GM23338 (cell line): Measurements from ENCODE around the gene TLR9. TPM values are rescaled to one million over a fixed set of nuclear protein-coding genes. Genes with fewer than 3 reads are reported as not detected.

ENCODE experiments used
- ATAC-seq: fragments of 200-7000 bp; cut with Tn5 transposase; 3 replicates; pipeline ENCODE4 v1.9.1; 2020
- DNase-seq: peaks from one replicate; pipeline ENCODE4 v3.0.0-alpha.2; 2015; ENCODE audit warnings: low spot score
- H2AFZ ChIP-seq: fragments of 200-600 bp; sonication (generic); 2 replicates; pipeline ENCODE4 v1.8.0; 2016; ENCODE audit warnings: antibody characterized with exemption, mild to moderate bottlenecking, moderate library complexity
- H3F3A ChIP-seq: fragments of 200-600 bp; sonication (generic); replicated peaks from 2 replicates; pipeline ENCODE4 v1.8.0; 2017; ENCODE audit warnings: antibody characterized with exemption, mixed run types, low read depth
- H3K27ac ChIP-seq: fragments of 200-600 bp; sonication (generic); 2 replicates; pipeline ENCODE4 v1.6.1; 2016; ENCODE audit warnings: low read depth
- H3K27me3 ChIP-seq: fragments of 200-600 bp; sonication (generic); 2 replicates; pipeline ENCODE4 v1.8.0; 2016; ENCODE audit warnings: mild to moderate bottlenecking, mixed run types, moderate library complexity; ENCODE audit not compliant: insufficient read depth
- H3K36me3 ChIP-seq: fragments of 200-600 bp; sonication (generic); 2 replicates; pipeline ENCODE4 v1.8.0; 2016; ENCODE audit warnings: mild to moderate bottlenecking; ENCODE audit not compliant: insufficient read depth
- H3K4me1 ChIP-seq: fragments of 200-600 bp; sonication (generic); 2 replicates; pipeline ENCODE4 v1.8.0; 2016; ENCODE audit warnings: mild to moderate bottlenecking, moderate library complexity; ENCODE audit not compliant: insufficient read depth
- H3K4me2 ChIP-seq: fragments of 200-600 bp; sonication (generic); 2 replicates; pipeline ENCODE4 v1.7.1; 2017; ENCODE audit warnings: mixed run types
- H3K4me3 ChIP-seq: fragments of 200-600 bp; sonication (generic); 2 replicates; pipeline ENCODE4 v1.6.1; 2016; ENCODE audit warnings: mixed run types
- H3K79me2 ChIP-seq: fragments of 200-600 bp; sonication (generic); replicated peaks from 2 replicates; pipeline ENCODE4 v1.8.0; 2017; ENCODE audit warnings: mild to moderate bottlenecking; ENCODE audit not compliant: insufficient read depth
- H3K9me2 ChIP-seq: fragments of 200-600 bp; sonication (generic); 2 replicates; pipeline ENCODE4 v1.8.0; 2017; ENCODE audit not compliant: insufficient read depth
- H4K20me1 ChIP-seq: fragments of 200-600 bp; sonication (generic); replicated peaks from 2 replicates; pipeline ENCODE4 v1.8.0; 2017; ENCODE audit warnings: mild to moderate bottlenecking; ENCODE audit not compliant: insufficient read depth
- H3K27ac Mint-ChIP-seq: 2 replicates; pipeline ENCODE4 v1.8.0; 2020; ENCODE audit warnings: inconsistent platforms, mild to moderate bottlenecking, moderate library complexity, mixed read lengths
- H3K27me3 Mint-ChIP-seq: 3 replicates; pipeline ENCODE4 v1.8.0; 2022; ENCODE audit warnings: low read depth, mild to moderate bottlenecking, moderate library complexity, mixed read lengths, inconsistent platforms; ENCODE audit not compliant: insufficient read depth, poor library complexity
- H3K36me3 Mint-ChIP-seq: 3 replicates; pipeline ENCODE4 v1.8.0; 2021; ENCODE audit warnings: low read depth, mild to moderate bottlenecking, inconsistent platforms, moderate library complexity, mixed read lengths
- H3K4me1 Mint-ChIP-seq: 3 replicates; pipeline ENCODE4 v1.8.0; 2020; ENCODE audit warnings: mild to moderate bottlenecking, inconsistent platforms, mixed read lengths
- H3K4me3 Mint-ChIP-seq: 3 replicates; pipeline ENCODE4 v1.8.0; 2021; ENCODE audit warnings: moderate library complexity, mild to moderate bottlenecking, inconsistent platforms, mixed read lengths
- H3K9me3 Mint-ChIP-seq: 3 replicates; pipeline ENCODE4 v1.8.0; 2020; ENCODE audit warnings: moderate library complexity, mild to moderate bottlenecking, inconsistent platforms, mixed read lengths
- EZH2 ChIP-seq: fragments of 200-600 bp; sonication (generic); IDR thresholded peaks from one replicate; pipeline ENCODE4 v1.8.0; 2017; ENCODE audit warnings: antibody characterized with exemption, mild to moderate bottlenecking, low read depth; ENCODE audit not compliant: unreplicated experiment
- EZH2phosphoT487 ChIP-seq: fragments of 200-600 bp; sonication (generic); IDR thresholded peaks from one replicate; pipeline ENCODE4 v1.8.1; 2018; ENCODE audit warnings: antibody characterized with exemption; ENCODE audit not compliant: unreplicated experiment
- JUNB ChIP-seq: IDR thresholded peaks from one replicate; pipeline ENCODE4 v1.6.1; 2016; ENCODE audit warnings: antibody characterized with exemption; ENCODE audit not compliant: unreplicated experiment
- NANOG ChIP-seq: IDR thresholded peaks from 2 replicates; pipeline ENCODE4 v1.6.1; 2016; ENCODE audit warnings: antibody characterized with exemption, borderline replicate concordance
- POLR2AphosphoS5 ChIP-seq: IDR thresholded peaks from 2 replicates; pipeline ENCODE4 v1.6.1; 2016; ENCODE audit warnings: antibody characterized with exemption, low read depth
- STAT1 ChIP-seq: IDR thresholded peaks from one replicate; pipeline ENCODE4 v1.6.1; 2016; ENCODE audit warnings: antibody characterized with exemption; ENCODE audit not compliant: unreplicated experiment
- ZNF114 ChIP-seq: fragments of 250-450 bp; sonication (Bioruptor Pico); IDR thresholded peaks from 2 replicates; pipeline ENCODE4 v1.5.0; 2020; ENCODE audit warnings: mild to moderate bottlenecking, moderate library complexity
- ZNF331 ChIP-seq: fragments of 250-450 bp; sonication (Bioruptor Pico); IDR thresholded peaks from 2 replicates; pipeline ENCODE4 v1.5.0; 2020; ENCODE audit warnings: low read depth, mild to moderate bottlenecking, moderate library complexity
- ZNF462 ChIP-seq: fragments of 250-450 bp; sonication (Bioruptor Pico); IDR thresholded peaks from 2 replicates; pipeline ENCODE4 v1.5.0; 2020; ENCODE audit warnings: mild to moderate bottlenecking, moderate library complexity
- polyA plus RNA-seq: library from polyadenylated mRNA; unstranded; fragments of >200 nt; fragmentation: Nextera tagmentation; extraction: Ambion mirVana; gene quantifications from 2 replicates; pipeline ENCODE4 v1.2.1, GENCODE V29; 2016
- total RNA-seq: library from RNA; depleted of rRNA; stranded (reverse); fragments of >200 nt; shearing (Covaris generic); gene quantifications from 2 replicates; pipeline ENCODE4 v1.2.3, GENCODE V29; 2014
- TF ChIP-seq, protein P1 (sequence below): IDR thresholded peaks from one replicate; pipeline ENCODE4 v1.6.1; 2018; ENCODE audit warnings: antibody characterized with exemption; ENCODE audit not compliant: unreplicated experiment
- TF ChIP-seq, protein P2 (sequence below), 2 experiments: fragments of 200-600 bp in 1 of 2; sonication (generic) in 1 of 2; conservative IDR thresholded peaks; 2 replicates each; pipeline versions ENCODE4 v1.5.1 to v1.6.1; 2016 to 2017; ENCODE audit warnings: antibody characterized with exemption in 2 of 2, low read depth in 2 of 2, mild to moderate bottlenecking in 2 of 2, moderate library complexity in 1 of 2

Gene TLR9
- total and polyA plus RNA-seq, 2 experiments from 2014 or later = not detected

DNA sequence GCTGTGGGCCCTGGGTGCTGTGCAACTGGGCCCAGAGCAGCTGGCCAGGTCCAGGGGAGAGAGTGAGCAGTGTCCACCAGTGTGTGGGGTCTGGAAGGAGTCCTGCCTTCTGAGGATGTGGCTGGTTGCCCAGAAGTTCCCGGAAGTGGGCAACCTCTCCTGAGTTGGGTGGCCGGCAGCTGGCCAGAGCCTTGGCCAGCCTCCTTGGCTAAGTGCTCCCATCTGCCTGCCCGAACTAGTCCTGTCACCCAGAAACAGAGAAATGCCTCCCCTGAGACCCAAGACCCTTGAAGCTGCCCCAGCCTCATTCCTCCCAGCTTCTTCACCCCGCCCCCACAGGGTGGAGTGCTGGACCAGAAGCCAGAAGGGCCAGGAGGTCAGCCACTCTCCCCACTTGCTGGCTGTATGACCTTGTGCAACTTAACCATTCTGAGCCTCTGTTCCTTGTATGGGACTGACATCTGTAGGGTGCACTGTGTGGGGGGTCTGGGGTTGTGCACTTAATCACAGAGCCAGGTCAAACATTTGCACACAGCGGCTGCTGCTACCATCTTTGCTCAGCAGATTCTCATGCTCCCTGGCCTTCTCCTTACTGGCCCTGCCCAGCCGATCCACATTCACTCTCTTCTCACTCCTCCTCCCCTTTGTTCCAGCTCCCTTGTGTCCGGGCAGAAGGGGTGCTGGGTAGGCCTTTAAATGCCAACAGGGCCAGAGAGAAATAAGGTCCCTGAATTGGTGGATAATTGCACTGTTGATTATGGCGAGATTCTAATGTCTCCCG lies 35.0 kb downstream of the TLR9 start:
- Histone ChIP-seq H3K79me2 (no peaks in the 10 kb centered on the region), H3K4me1 (no peaks in the 10 kb centered on the region), H3K36me3 (no peaks in the 10 kb centered on the region), H2AFZ (0 out of 2 replicates have a peak overlapping the region, but pooled peaks have one; percentile 14), H3K9me2 (no peaks in the 10 kb centered on the region), H3K27me3 (no peaks in the 10 kb centered on the region), H3F3A (0 out of 2 replicates have a peak, but pooled peaks cover 4% of the 10 kb centered on the region), H3K4me2 (no peak overlapping the region), H3K4me3 (no peak overlapping the region), H4K20me1 (no peaks in the 10 kb centered on the region), H3K27ac (no peak overlapping the region)
- H3K27ac Mint-ChIP-seq = no peak overlapping the region
- peaks cover 5% of the 10 kb centered on the region; the same call in 1 of the 3 replicates for H3K4me1 Mint-ChIP-seq
- DNase-seq (no peak), ATAC-seq (no peak; the same call in 2 of the 3 replicates)
- peaks cover 18% of the 10 kb centered on the region for H3K27me3 Mint-ChIP-seq
- H3K9me3 Mint-ChIP-seq = no peaks in the 10 kb centered on the region
- no peaks in the 10 kb centered on the region for H3K36me3 Mint-ChIP-seq
- H3K4me3 Mint-ChIP-seq = no peak overlapping the region
- TF ChIP-seq, protein P1, sequence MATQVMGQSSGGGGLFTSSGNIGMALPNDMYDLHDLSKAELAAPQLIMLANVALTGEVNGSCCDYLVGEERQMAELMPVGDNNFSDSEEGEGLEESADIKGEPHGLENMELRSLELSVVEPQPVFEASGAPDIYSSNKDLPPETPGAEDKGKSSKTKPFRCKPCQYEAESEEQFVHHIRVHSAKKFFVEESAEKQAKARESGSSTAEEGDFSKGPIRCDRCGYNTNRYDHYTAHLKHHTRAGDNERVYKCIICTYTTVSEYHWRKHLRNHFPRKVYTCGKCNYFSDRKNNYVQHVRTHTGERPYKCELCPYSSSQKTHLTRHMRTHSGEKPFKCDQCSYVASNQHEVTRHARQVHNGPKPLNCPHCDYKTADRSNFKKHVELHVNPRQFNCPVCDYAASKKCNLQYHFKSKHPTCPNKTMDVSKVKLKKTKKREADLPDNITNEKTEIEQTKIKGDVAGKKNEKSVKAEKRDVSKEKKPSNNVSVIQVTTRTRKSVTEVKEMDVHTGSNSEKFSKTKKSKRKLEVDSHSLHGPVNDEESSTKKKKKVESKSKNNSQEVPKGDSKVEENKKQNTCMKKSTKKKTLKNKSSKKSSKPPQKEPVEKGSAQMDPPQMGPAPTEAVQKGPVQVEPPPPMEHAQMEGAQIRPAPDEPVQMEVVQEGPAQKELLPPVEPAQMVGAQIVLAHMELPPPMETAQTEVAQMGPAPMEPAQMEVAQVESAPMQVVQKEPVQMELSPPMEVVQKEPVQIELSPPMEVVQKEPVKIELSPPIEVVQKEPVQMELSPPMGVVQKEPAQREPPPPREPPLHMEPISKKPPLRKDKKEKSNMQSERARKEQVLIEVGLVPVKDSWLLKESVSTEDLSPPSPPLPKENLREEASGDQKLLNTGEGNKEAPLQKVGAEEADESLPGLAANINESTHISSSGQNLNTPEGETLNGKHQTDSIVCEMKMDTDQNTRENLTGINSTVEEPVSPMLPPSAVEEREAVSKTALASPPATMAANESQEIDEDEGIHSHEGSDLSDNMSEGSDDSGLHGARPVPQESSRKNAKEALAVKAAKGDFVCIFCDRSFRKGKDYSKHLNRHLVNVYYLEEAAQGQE = no peak
- TF ChIP-seq STAT1 (no peak), EZH2 (no peak), ZNF114 (CRISPR knock-in tag) (no peak), POLR2AphosphoS5 (no peak), JUNB (no peak), EZH2phosphoT487 (no peak), ZNF462 (no peak), ZNF331 (CRISPR knock-in tag) (no peak), NANOG (no peak)
- TF ChIP-seq, protein P2, sequence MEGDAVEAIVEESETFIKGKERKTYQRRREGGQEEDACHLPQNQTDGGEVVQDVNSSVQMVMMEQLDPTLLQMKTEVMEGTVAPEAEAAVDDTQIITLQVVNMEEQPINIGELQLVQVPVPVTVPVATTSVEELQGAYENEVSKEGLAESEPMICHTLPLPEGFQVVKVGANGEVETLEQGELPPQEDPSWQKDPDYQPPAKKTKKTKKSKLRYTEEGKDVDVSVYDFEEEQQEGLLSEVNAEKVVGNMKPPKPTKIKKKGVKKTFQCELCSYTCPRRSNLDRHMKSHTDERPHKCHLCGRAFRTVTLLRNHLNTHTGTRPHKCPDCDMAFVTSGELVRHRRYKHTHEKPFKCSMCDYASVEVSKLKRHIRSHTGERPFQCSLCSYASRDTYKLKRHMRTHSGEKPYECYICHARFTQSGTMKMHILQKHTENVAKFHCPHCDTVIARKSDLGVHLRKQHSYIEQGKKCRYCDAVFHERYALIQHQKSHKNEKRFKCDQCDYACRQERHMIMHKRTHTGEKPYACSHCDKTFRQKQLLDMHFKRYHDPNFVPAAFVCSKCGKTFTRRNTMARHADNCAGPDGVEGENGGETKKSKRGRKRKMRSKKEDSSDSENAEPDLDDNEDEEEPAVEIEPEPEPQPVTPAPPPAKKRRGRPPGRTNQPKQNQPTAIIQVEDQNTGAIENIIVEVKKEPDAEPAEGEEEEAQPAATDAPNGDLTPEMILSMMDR (conservative IDR thresholded peaks at IDR 0.05; ENCODE audit: low read depth in 2 of 2) = no peak
